Sigmoid colon (tissue), 4 donors: ENCODE results near the gene NOL9.

Experiments used
- EP300 ChIP-seq, 4 donors: sonication (generic); formaldehyde crosslinking; IDR thresholded peaks; one replicate each; pipeline ENCODE4 v1.6.1; 2017; ENCODE audit warnings: antibody characterized with exemption in 4 of 4
- POLR2A ChIP-seq, 2 donors: fragments of 450-650 bp; IDR thresholded peaks; one replicate each; pipeline ENCODE4 v1.6.1; 2016; ENCODE audit warnings: antibody characterized with exemption in 2 of 2, mild to moderate bottlenecking in 2 of 2, moderate library complexity in 2 of 2
- POLR2AphosphoS5 ChIP-seq, 4 donors: sonication (generic); formaldehyde crosslinking; IDR thresholded peaks; one replicate each; pipeline ENCODE4 v1.6.1; 2017; ENCODE audit warnings: antibody characterized with exemption in 4 of 4
- TF ChIP-seq, protein P1 (sequence below), 4 experiments: fragments of 450-650 bp in 3 of 4; fragments of 200-600 bp in 1 of 4; IDR thresholded peaks; one replicate each; pipeline ENCODE4 v1.5.1; 2016 to 2019; ENCODE audit warnings: antibody characterized with exemption in 4 of 4, mild to moderate bottlenecking in 3 of 4, moderate library complexity in 2 of 4

DNA sequence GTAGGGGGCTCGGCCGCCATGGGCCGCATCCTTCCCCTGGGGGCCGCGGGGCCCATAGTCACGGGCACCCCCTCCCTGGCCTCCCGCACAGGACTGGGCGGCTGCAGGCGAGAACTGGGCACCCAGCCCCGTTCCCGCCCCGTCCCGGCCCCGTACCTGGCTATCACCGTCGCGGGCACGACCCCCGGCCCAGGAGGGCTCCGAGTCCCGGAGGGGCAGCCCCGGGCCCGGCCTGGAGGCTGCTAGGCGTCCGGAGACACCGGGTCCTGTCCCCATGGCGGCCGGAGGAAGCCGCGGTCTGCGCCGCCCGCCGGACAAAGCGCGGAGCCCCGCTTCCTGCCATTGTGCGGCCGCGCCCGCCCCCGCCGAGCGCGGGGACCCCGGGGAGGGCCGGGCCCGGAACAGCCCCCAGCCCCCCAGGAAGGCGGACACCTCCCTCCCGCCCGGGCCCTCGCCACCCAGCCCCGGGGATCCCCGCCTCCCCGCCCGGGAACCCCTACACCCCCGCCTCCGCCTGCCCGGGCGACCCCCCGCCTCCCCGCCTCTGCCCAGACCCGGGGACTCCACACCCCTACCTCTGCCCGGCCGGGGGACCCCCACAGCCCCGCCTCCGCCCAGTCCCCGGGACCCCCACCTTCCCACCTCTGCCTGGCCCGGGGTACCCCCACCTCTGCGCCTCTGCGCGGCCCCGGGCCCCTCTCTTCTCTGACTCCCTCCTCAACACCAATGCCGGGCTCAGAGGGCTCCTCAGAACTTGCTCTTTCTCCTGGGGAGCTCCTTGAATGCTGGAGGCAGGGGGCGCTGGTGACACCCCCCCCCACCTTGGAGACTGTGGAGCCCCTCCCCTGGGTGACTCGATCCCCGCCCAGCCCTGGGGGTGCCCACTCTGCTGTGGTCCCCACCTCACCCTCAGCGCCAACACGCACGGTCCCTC is 68.9 kb downstream of the NOL9 start:
- TF ChIP-seq POLR2AphosphoS5 (IDR thresholded peaks at IDR 0.05): no peak
- TF ChIP-seq, protein P1, sequence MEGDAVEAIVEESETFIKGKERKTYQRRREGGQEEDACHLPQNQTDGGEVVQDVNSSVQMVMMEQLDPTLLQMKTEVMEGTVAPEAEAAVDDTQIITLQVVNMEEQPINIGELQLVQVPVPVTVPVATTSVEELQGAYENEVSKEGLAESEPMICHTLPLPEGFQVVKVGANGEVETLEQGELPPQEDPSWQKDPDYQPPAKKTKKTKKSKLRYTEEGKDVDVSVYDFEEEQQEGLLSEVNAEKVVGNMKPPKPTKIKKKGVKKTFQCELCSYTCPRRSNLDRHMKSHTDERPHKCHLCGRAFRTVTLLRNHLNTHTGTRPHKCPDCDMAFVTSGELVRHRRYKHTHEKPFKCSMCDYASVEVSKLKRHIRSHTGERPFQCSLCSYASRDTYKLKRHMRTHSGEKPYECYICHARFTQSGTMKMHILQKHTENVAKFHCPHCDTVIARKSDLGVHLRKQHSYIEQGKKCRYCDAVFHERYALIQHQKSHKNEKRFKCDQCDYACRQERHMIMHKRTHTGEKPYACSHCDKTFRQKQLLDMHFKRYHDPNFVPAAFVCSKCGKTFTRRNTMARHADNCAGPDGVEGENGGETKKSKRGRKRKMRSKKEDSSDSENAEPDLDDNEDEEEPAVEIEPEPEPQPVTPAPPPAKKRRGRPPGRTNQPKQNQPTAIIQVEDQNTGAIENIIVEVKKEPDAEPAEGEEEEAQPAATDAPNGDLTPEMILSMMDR (IDR thresholded peaks at IDR 0.05): no peak
- TF ChIP-seq POLR2A (IDR thresholded peaks at IDR 0.05): no peak
- no peak for TF ChIP-seq EP300 (IDR thresholded peaks at IDR 0.05)
